ENCODE data around the gene MEIS1. TPM values are rescaled to one million over a fixed set of nuclear protein-coding genes. Genes with fewer than 3 reads are reported as not detected.

MEIS1 gene
- total RNA-seq, 1 experiment from 2014 or later, result 0.28 TPM

GRCh38 chr2:66580166-66581049 lies 145.5 kb downstream of the MEIS1 start:
- Histone ChIP-seq H3K4me3 (ENCODE audit: insufficient read depth, low read depth, low read length) (no peak overlapping the region), H3K27me3 (ENCODE audit: control insufficient read depth, insufficient read depth, low read length) (peaks cover 97% of the 10 kb centered on the region), H3K36me3 (replicated peaks; ENCODE audit: control insufficient read depth, insufficient read depth, low read length) (no peaks in the 10 kb centered on the region)
- no peak for DNase-seq

GRCh38 chr2:66581339-66582103 lies 146.6 kb downstream of the MEIS1 start:
- DNase-seq, result peak; percentile 82
- peak overlapping the region; percentile 30 for H3K4me3 ChIP-seq (ENCODE audit: insufficient read depth, low read depth, low read length)
- no peaks in the 10 kb centered on the region for H3K36me3 ChIP-seq (replicated peaks; ENCODE audit: control insufficient read depth, insufficient read depth, low read length)
- H3K27me3 ChIP-seq (ENCODE audit: control insufficient read depth, insufficient read depth, low read length), result peaks cover 87% of the 10 kb centered on the region

- Histone ChIP-seq H3K36me3 (replicated peaks; ENCODE audit: control insufficient read depth, insufficient read depth, low read length) (no peaks in the 10 kb centered on the region), H3K4me3 (ENCODE audit: insufficient read depth, low read depth, low read length) (peak overlapping the region; percentile 30; the same call in 1 of the 2 replicates), H3K27me3 (ENCODE audit: control insufficient read depth, insufficient read depth, low read length) (peaks cover 79% of the 10 kb centered on the region)
- peak; percentile 60 for DNase-seq
Measured at GRCh38 chr2:66582104-66582986, 147.4 kb downstream of the MEIS1 start.

- Histone ChIP-seq H3K4me3 (ENCODE audit: insufficient read depth, low read depth, low read length) (no peak overlapping the region), H3K36me3 (replicated peaks; ENCODE audit: control insufficient read depth, insufficient read depth, low read length) (no peaks in the 10 kb centered on the region), H3K27me3 (ENCODE audit: control insufficient read depth, insufficient read depth, low read length) (peaks cover 70% of the 10 kb centered on the region)
- DNase-seq, result peak; percentile 49
Measured at GRCh38 chr2:66582987-66583880, 148.3 kb downstream of the MEIS1 start.

- Histone ChIP-seq H3K36me3 (replicated peaks; ENCODE audit: control insufficient read depth, insufficient read depth, low read length) (no peaks in the 10 kb centered on the region), H3K4me3 (ENCODE audit: insufficient read depth, low read depth, low read length) (no peak overlapping the region), H3K27me3 (ENCODE audit: control insufficient read depth, insufficient read depth, low read length) (peaks cover 63% of the 10 kb centered on the region)
- DNase-seq, result no peak
Measured at GRCh38 chr2:66583881-66584280, 149.0 kb downstream of the MEIS1 start.

- Histone ChIP-seq H3K4me3 (ENCODE audit: insufficient read depth, low read depth, low read length) (no peak overlapping the region), H3K36me3 (replicated peaks; ENCODE audit: control insufficient read depth, insufficient read depth, low read length) (no peaks in the 10 kb centered on the region), H3K27me3 (ENCODE audit: control insufficient read depth, insufficient read depth, low read length) (peaks cover 46% of the 10 kb centered on the region)
- no peak for DNase-seq
Measured at GRCh38 chr2:66585587-66585986, 150.7 kb downstream of the MEIS1 start.

GRCh38 chr2:66587216-66587615 lies 152.3 kb downstream of the MEIS1 start:
- DNase-seq, result peak; percentile 70
- H3K4me3 ChIP-seq (ENCODE audit: insufficient read depth, low read depth, low read length), result no peak overlapping the region
- H3K36me3 ChIP-seq (replicated peaks; ENCODE audit: control insufficient read depth, insufficient read depth, low read length), result no peaks in the 10 kb centered on the region
- H3K27me3 ChIP-seq (ENCODE audit: control insufficient read depth, insufficient read depth, low read length), result peaks cover 30% of the 10 kb centered on the region

GRCh38 chr2:66594001-66594400 lies 159.1 kb downstream of the MEIS1 start:
- Histone ChIP-seq H3K27me3 (ENCODE audit: control insufficient read depth, insufficient read depth, low read length) (no peaks in the 10 kb centered on the region), H3K36me3 (replicated peaks; ENCODE audit: control insufficient read depth, insufficient read depth, low read length) (no peaks in the 10 kb centered on the region), H3K4me3 (ENCODE audit: insufficient read depth, low read depth, low read length) (no peak overlapping the region)
- DNase-seq, result no peak

- Histone ChIP-seq H3K27me3 (ENCODE audit: control insufficient read depth, insufficient read depth, low read length) (no peaks in the 10 kb centered on the region), H3K4me3 (ENCODE audit: insufficient read depth, low read depth, low read length) (no peak overlapping the region), H3K36me3 (replicated peaks; ENCODE audit: control insufficient read depth, insufficient read depth, low read length) (no peaks in the 10 kb centered on the region)
- DNase-seq, result no peak
Measured at GRCh38 chr2:66595556-66595955, 160.6 kb downstream of the MEIS1 start.

GRCh38 chr2:66596256-66596655 lies 161.3 kb downstream of the MEIS1 start:
- peak; percentile 47 for DNase-seq
- H3K4me3 ChIP-seq (ENCODE audit: insufficient read depth, low read depth, low read length), result no peak overlapping the region
- no peaks in the 10 kb centered on the region for H3K36me3 ChIP-seq (replicated peaks; ENCODE audit: control insufficient read depth, insufficient read depth, low read length)
- H3K27me3 ChIP-seq (ENCODE audit: control insufficient read depth, insufficient read depth, low read length), result no peaks in the 10 kb centered on the region

- no peaks in the 10 kb centered on the region for H3K36me3 ChIP-seq (replicated peaks; ENCODE audit: control insufficient read depth, insufficient read depth, low read length)
- no peak overlapping the region for H3K4me3 ChIP-seq (ENCODE audit: insufficient read depth, low read depth, low read length)
- DNase-seq, result no peak
- H3K27me3 ChIP-seq (ENCODE audit: control insufficient read depth, insufficient read depth, low read length), result no peaks in the 10 kb centered on the region
Measured at GRCh38 chr2:66601624-66602023, 166.7 kb downstream of the MEIS1 start.

GRCh38 chr2:66602341-66602740 lies 167.4 kb downstream of the MEIS1 start:
- no peaks in the 10 kb centered on the region for H3K27me3 ChIP-seq (ENCODE audit: control insufficient read depth, insufficient read depth, low read length)
- no peak for DNase-seq

GRCh38 chr2:66604326-66604725 lies 169.4 kb downstream of the MEIS1 start:
- no peak for DNase-seq
- Histone ChIP-seq H3K4me3 (ENCODE audit: insufficient read depth, low read depth, low read length) (no peak overlapping the region), H3K36me3 (replicated peaks; ENCODE audit: control insufficient read depth, insufficient read depth, low read length) (no peaks in the 10 kb centered on the region), H3K27me3 (ENCODE audit: control insufficient read depth, insufficient read depth, low read length) (no peaks in the 10 kb centered on the region)

More at GRCh38 chr2:66602341-66602740, 167.4 kb downstream of the MEIS1 start:
- H3K4me3 ChIP-seq (ENCODE audit: insufficient read depth, low read depth, low read length), result no peak overlapping the region
- no peaks in the 10 kb centered on the region for H3K36me3 ChIP-seq (replicated peaks; ENCODE audit: control insufficient read depth, insufficient read depth, low read length)
